Measurements from ENCODE around the gene CROCC2. TPM values are rescaled to one million over a fixed set of nuclear protein-coding genes. Genes with fewer than 3 reads are reported as not detected.

Gene CROCC2
- total RNA-seq, 1 donor from 2014 or later = not detected

GRCh38 chr2:240903191-240904060 lies 2.7 kb upstream of the CROCC2 start:
- H3K4me3 ChIP-seq (ENCODE audit: low read depth, low read length) = no peak overlapping the region
- DNase-seq (ENCODE audit: low read depth) = no peak
- no peak for TF ChIP-seq CTCF (conservative IDR thresholded peaks at IDR 0.05; ENCODE audit: low read depth, low read length)

- no peak for DNase-seq (ENCODE audit: low read depth)
- H3K4me3 ChIP-seq (ENCODE audit: low read depth, low read length) = no peak overlapping the region
- no peak for TF ChIP-seq CTCF (conservative IDR thresholded peaks at IDR 0.05; ENCODE audit: low read depth, low read length)
These were observed 1.6 kb upstream of the CROCC2 start for GRCh38 chr2:240904216-240905175.

GRCh38 chr2:240905176-240905781 lies 857 bp upstream of the CROCC2 start:
- no peak for TF ChIP-seq CTCF (conservative IDR thresholded peaks at IDR 0.05; ENCODE audit: low read depth, low read length)
- DNase-seq (ENCODE audit: low read depth) = no peak
- H3K4me3 ChIP-seq (ENCODE audit: low read depth, low read length) = no peak overlapping the region

GRCh38 chr2:240906911-240907590 lies 915 bp downstream of the CROCC2 start:
- no peak for DNase-seq (ENCODE audit: low read depth)
- no peak for TF ChIP-seq CTCF (conservative IDR thresholded peaks at IDR 0.05; ENCODE audit: low read depth, low read length)
- no peak overlapping the region for H3K4me3 ChIP-seq (ENCODE audit: low read depth, low read length)

- TF ChIP-seq CTCF (conservative IDR thresholded peaks at IDR 0.05; ENCODE audit: low read depth, low read length) = no peak
- DNase-seq (ENCODE audit: low read depth) = no peak
These were observed 3.3 kb downstream of the CROCC2 start for GRCh38 chr2:240909216-240909974.

More at GRCh38 chr2:240909216-240909974, 3.3 kb downstream of the CROCC2 start:
- no peak overlapping the region for H3K4me3 ChIP-seq (ENCODE audit: low read depth, low read length)
